ENCODE results near the gene GVQW3. TPM values are rescaled to one million over a fixed set of nuclear protein-coding genes. Genes with fewer than 3 reads are reported as not detected.

Gene GVQW3
- total and polyA plus RNA-seq, 11 donors: 0.19 to 2.3 (median 1.0) TPM

GRCh38 chr11:76347466-76347865 is 33.7 kb upstream of the GVQW3 start:
- H3K9me3 ChIP-seq: no peaks in the 10 kb centered on the region
- no peak overlapping the region for H3K27ac ChIP-seq
- peaks cover 0 to 8% (median 0%) of the 10 kb centered on the region in 12 donors for H3K4me1 ChIP-seq
- DNase-seq: no peak
- ATAC-seq: no peak
- intact Hi-C loops (cut with DNase I): no loop called here
- no peak overlapping the region for H3K4me3 ChIP-seq
- no peaks in the 10 kb centered on the region for H3K27me3 ChIP-seq
- 68 to 80% (median 76%) methylated on average over 2 of the region's 2 CpGs for WGBS, 4 donors
- no peak for TF ChIP-seq POLR2A (IDR thresholded peaks at IDR 0.05)
- TF ChIP-seq, protein P1, sequence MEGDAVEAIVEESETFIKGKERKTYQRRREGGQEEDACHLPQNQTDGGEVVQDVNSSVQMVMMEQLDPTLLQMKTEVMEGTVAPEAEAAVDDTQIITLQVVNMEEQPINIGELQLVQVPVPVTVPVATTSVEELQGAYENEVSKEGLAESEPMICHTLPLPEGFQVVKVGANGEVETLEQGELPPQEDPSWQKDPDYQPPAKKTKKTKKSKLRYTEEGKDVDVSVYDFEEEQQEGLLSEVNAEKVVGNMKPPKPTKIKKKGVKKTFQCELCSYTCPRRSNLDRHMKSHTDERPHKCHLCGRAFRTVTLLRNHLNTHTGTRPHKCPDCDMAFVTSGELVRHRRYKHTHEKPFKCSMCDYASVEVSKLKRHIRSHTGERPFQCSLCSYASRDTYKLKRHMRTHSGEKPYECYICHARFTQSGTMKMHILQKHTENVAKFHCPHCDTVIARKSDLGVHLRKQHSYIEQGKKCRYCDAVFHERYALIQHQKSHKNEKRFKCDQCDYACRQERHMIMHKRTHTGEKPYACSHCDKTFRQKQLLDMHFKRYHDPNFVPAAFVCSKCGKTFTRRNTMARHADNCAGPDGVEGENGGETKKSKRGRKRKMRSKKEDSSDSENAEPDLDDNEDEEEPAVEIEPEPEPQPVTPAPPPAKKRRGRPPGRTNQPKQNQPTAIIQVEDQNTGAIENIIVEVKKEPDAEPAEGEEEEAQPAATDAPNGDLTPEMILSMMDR (IDR thresholded peaks at IDR 0.05): no peak
- H3K36me3 ChIP-seq: peaks cover 0 to 38% (median 25%) of the 10 kb centered on the region in 9 donors

DNA sequence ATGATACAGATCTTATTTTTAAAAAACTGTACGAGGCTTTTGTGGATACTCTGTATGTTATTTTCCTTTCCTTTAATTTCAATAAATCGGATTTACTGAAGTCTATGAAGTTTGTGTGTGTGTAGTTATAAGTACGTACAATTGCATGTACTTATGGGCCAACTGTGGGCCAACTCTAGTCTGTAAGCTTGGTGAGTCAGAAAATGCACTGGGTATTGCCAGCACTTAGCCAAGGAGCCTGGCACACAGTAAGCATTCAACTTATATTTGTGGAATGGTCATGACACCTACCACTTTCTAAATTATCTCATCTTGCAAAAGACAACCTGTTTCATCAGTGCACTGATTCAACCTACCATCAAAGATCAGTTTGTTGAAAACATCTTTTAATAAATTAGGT is 32.8 kb upstream of the GVQW3 start:
- no peaks in the 10 kb centered on the region for H3K9me3 ChIP-seq
- H3K27me3 ChIP-seq: no peaks in the 10 kb centered on the region
- H3K36me3 ChIP-seq: peaks cover 0 to 47% (median 34%) of the 10 kb centered on the region in 9 donors
- peaks cover 0 to 8% (median 0%) of the 10 kb centered on the region in 12 donors for H3K4me1 ChIP-seq
- 90 to 92% (median 92%) methylated on average over 3 of the region's 3 CpGs for WGBS, 4 donors
- intact Hi-C loops (cut with DNase I): no loop called here
- TF ChIP-seq, protein P1 (IDR thresholded peaks at IDR 0.05): no peak
- TF ChIP-seq POLR2A (IDR thresholded peaks at IDR 0.05): no peak
- DNase-seq (no peak), ATAC-seq (no peak)
- H3K27ac ChIP-seq: no peak overlapping the region
- H3K4me3 ChIP-seq: no peak overlapping the region

DNA sequence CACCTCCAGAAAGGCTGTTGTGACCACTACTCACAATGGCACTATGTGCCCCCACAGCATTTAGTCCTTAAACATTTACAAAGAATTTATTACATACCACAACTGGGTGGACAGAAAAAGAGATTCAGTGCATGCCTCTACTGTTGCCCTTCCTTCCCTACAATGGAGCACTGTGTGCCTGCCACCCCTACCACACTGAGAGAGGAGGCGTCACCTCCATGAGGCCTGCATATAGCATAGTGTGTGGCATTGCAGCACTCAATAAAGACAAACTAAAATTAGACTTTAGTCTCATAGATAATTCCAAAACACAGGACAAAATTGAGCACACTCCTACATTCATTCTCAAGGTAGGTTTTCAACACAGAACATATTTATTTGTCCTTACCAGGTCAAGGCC is 26.0 kb upstream of the GVQW3 start:
- peaks cover 0 to 5% (median 0%) of the 10 kb centered on the region in 12 donors for H3K4me1 ChIP-seq
- H3K27ac ChIP-seq: no peak overlapping the region
- H3K36me3 ChIP-seq: peaks cover 0 to 96% (median 76%) of the 10 kb centered on the region in 9 donors
- H3K27me3 ChIP-seq: no peaks in the 10 kb centered on the region
- peaks cover 0 to 11% (median 0%) of the 10 kb centered on the region in 12 donors for H3K9me3 ChIP-seq
- ATAC-seq (peak in 1 of 4 donors; percentile 45), DNase-seq (no peak)
- 82 to 100% (median 93%) methylated on average over 1 of the region's 1 CpG for WGBS, 4 donors
- no peak for TF ChIP-seq POLR2A (IDR thresholded peaks at IDR 0.05)
- TF ChIP-seq, protein P1 (IDR thresholded peaks at IDR 0.05): no peak
- intact Hi-C loops (cut with DNase I): no loop called here
- no peak overlapping the region for H3K4me3 ChIP-seq

GRCh38 chr11:76361374-76361773 is 19.7 kb upstream of the GVQW3 start:
- Histone ChIP-seq H3K27ac (peak overlapping the region in 1 of 12 donors; percentile 33), H3K4me3 (no peak overlapping the region)

More at GRCh38 chr11:76361374-76361773, 19.7 kb upstream of the GVQW3 start:
- Histone ChIP-seq H3K9me3 (no peaks in the 10 kb centered on the region), H3K4me1 (peaks cover 0 to 25% (median 11%) of the 10 kb centered on the region in 12 donors), H3K27me3 (no peaks in the 10 kb centered on the region), H3K36me3 (peaks cover 0 to 63% (median 40%) of the 10 kb centered on the region in 9 donors)
- intact Hi-C loops (cut with DNase I): no loop called here
- TF ChIP-seq, protein P1 (IDR thresholded peaks at IDR 0.05): no peak
- no peak for TF ChIP-seq POLR2A (IDR thresholded peaks at IDR 0.05)
- DNase-seq (no peak), ATAC-seq (no peak)

Data from heart left ventricle (tissue), 16 donors.